Activated naive CD4-positive, alpha-beta T cell treated with anti-CD3 and anti-CD28 coated beads, Interleukin-2, amount 50 U/mL, for 16 hours (primary cell): Measurements from ENCODE around the gene TUBB2B.

ENCODE experiments used
- DNase-seq: peaks from one replicate; pipeline ENCODE4 v3.0.0-alpha.2; 2020

Gene TUBB2B

GRCh38 chr6:3227363-3228045 is at the start of gene TUBB2B:
TSS of gene TUBB2B (minus strand) at chr6:3227653. CDS start at chr6:3227543, 110 bp downstream.
- no peak for DNase-seq

- no peak for DNase-seq
These were observed 49.8 kb upstream of the TUBB2B start for GRCh38 chr6:3277251-3277650.

GRCh38 chr6:3276174-3277167 is 49.0 kb upstream of the TUBB2B start:
- DNase-seq, result no peak

GRCh38 chr6:3273707-3274521 is 46.5 kb upstream of the TUBB2B start:
- no peak for DNase-seq

GRCh38 chr6:3272911-3273547 is 45.6 kb upstream of the TUBB2B start:
- no peak for DNase-seq

- no peak for DNase-seq
These were observed 44.3 kb upstream of the TUBB2B start for GRCh38 chr6:3271756-3272155.

GRCh38 chr6:3270258-3270657 is 42.8 kb upstream of the TUBB2B start:
- DNase-seq, result no peak

- DNase-seq, result no peak
These were observed 42.0 kb upstream of the TUBB2B start for GRCh38 chr6:3269281-3269975.

- DNase-seq, result no peak
These were observed 41.2 kb upstream of the TUBB2B start for GRCh38 chr6:3268680-3269079.

GRCh38 chr6:3267162-3267561 is 39.7 kb upstream of the TUBB2B start:
- DNase-seq, result no peak

- no peak for DNase-seq
These were observed 38.7 kb upstream of the TUBB2B start for GRCh38 chr6:3266170-3266569.

GRCh38 chr6:3265671-3266070 is 38.2 kb upstream of the TUBB2B start:
- DNase-seq, result no peak

GRCh38 chr6:3264356-3264755 is 36.9 kb upstream of the TUBB2B start:
- no peak for DNase-seq

GRCh38 chr6:3263096-3263495 is 35.6 kb upstream of the TUBB2B start:
- DNase-seq, result no peak

GRCh38 chr6:3261921-3262320 is 34.5 kb upstream of the TUBB2B start:
- DNase-seq, result no peak

GRCh38 chr6:3261518-3261820 is 34.0 kb upstream of the TUBB2B start:
- DNase-seq, result no peak

GRCh38 chr6:3260772-3261517 is 33.5 kb upstream of the TUBB2B start:
- DNase-seq, result no peak

GRCh38 chr6:3260296-3260695 is 32.8 kb upstream of the TUBB2B start:
- no peak for DNase-seq

- DNase-seq, result peak; percentile 33
These were observed 32.1 kb upstream of the TUBB2B start for GRCh38 chr6:3259491-3259958.

GRCh38 chr6:3258720-3259490 is 31.5 kb upstream of the TUBB2B start, which contains the start of gene PSMG4:
TSS of gene PSMG4 (plus strand) at chr6:3258947. CDS start at chr6:3259023, 76 bp downstream.
- peak; percentile 94 for DNase-seq
